OCI-LY7 (cell line): ENCODE results near the gene ASCC2. TPM values are rescaled to one million over a fixed set of nuclear protein-coding genes. Genes with fewer than 3 reads are reported as not detected.

Experiments
- BruUV-seq: library from RNA; stranded (reverse); fragments of 400-500 nt; replicated peaks from 2 replicates; lab custom pipeline; 2021; lab: Mats Ljungman, UMichigan
- CTCF ChIA-PET: fragments of 300-600 bp; sonication (Branson Sonifier 250); formaldehyde crosslinking; loops from one replicate; lab custom pipeline; 2022; ENCODE audit warnings: antibody characterized with exemption; ENCODE audit not compliant: unreplicated experiment; lab: Charles Lee
- POLR2A ChIA-PET: fragments of 300-600 bp; sonication (Branson Sonifier 250); formaldehyde crosslinking; loops from one replicate; lab custom pipeline; 2022; ENCODE audit warnings: antibody characterized with exemption; lab: Charles Lee
- DNase-seq: peaks from one replicate; pipeline ENCODE4 v3.0.0-alpha.2; 2015; ENCODE audit warnings: low spot score
- H2AFZ ChIP-seq: fragments of 200-600 bp; sonication (generic), shearing (Covaris generic); 2 replicates; pipeline ENCODE4 v1.6.1; 2014; ENCODE audit warnings: mild to moderate bottlenecking, antibody characterized with exemption, low read length, moderate library complexity
- H3K27ac ChIP-seq: fragments of 200-600 bp; sonication (generic); 2 replicates; pipeline ENCODE4 v1.5.1; 2014; ENCODE audit warnings: mixed run types, low read depth, mild to moderate bottlenecking, moderate library complexity, low read length, inconsistent platforms; ENCODE audit not compliant: poor library complexity, severe bottlenecking
- H3K36me3 ChIP-seq: fragments of 200-600 bp; sonication (generic); 2 replicates; pipeline ENCODE4 v1.6.1; 2014; ENCODE audit warnings: mild to moderate bottlenecking, antibody characterized with exemption, low read length, moderate library complexity, mixed read lengths; ENCODE audit not compliant: insufficient read depth
- H3K4me1 ChIP-seq: fragments of 200-600 bp; sonication (generic); 2 replicates; pipeline ENCODE4 v1.5.1; 2014; ENCODE audit warnings: mild to moderate bottlenecking, low read length; ENCODE audit not compliant: insufficient read depth, poor library complexity, severe bottlenecking
- H3K4me2 ChIP-seq: fragments of 200-600 bp; sonication (generic); 2 replicates; pipeline ENCODE4 v1.6.1; 2014; ENCODE audit warnings: mild to moderate bottlenecking, low read length
- H3K4me3 ChIP-seq: fragments of 200-600 bp; sonication (generic); 2 replicates; pipeline ENCODE4 v1.5.1; 2014; ENCODE audit warnings: mild to moderate bottlenecking, low read depth, low read length; ENCODE audit not compliant: poor library complexity, severe bottlenecking
- H3K79me2 ChIP-seq: fragments of 200-600 bp; sonication (generic); 2 replicates; pipeline ENCODE4 v1.6.1; 2016; ENCODE audit warnings: low read depth, mild to moderate bottlenecking, low read length, moderate library complexity, mixed read lengths; ENCODE audit not compliant: insufficient read depth
- H3K9me2 ChIP-seq: fragments of 200-600 bp; sonication (generic); 2 replicates; pipeline ENCODE4 v1.6.1; 2016; ENCODE audit warnings: mild to moderate bottlenecking, low read length, mixed read lengths; ENCODE audit not compliant: insufficient read depth
- H3K9me3 ChIP-seq: fragments of 200-600 bp; sonication (generic); 2 replicates; pipeline ENCODE4 v1.6.1; 2014; ENCODE audit warnings: mild to moderate bottlenecking, mixed run types, low read length, mixed read lengths
- H4K20me1 ChIP-seq: fragments of 200-600 bp; sonication (generic); 2 replicates; pipeline ENCODE4 v1.6.1; 2014; ENCODE audit warnings: mild to moderate bottlenecking, antibody characterized with exemption, low read length, moderate library complexity, mixed read lengths; ENCODE audit not compliant: insufficient read depth
- EZH2phosphoT487 ChIP-seq: fragments of 200-600 bp; sonication (generic); IDR thresholded peaks from 2 replicates; pipeline ENCODE4 v1.6.1; 2018; ENCODE audit warnings: low read depth, borderline replicate concordance, mild to moderate bottlenecking, mixed run types, antibody characterized with exemption, low read length, moderate library complexity, mixed read lengths
- intact Hi-C: fragments of 100-400 bp; cut with micrococcal nuclease; formaldehyde crosslinking; loops from one replicate; pipeline ENCODE4 v1.10.0; 2022; ENCODE audit not compliant: unreplicated experiment
- total RNA-seq, 2 experiments: library from RNA; depleted of rRNA in 1 of 2; stranded (reverse); fragments of >200 nt in 1 of 2; shearing (Covaris generic) in 1 of 2; gene quantifications; 2 replicates each; pipeline ENCODE4 v1.2.3, GENCODE V29; 2014 to 2022
- TF ChIP-seq, protein P1 (sequence below): fragments of 200-600 bp; sonication (generic); conservative IDR thresholded peaks from 2 replicates; pipeline ENCODE4 v1.5.1; 2014; ENCODE audit warnings: mild to moderate bottlenecking, antibody characterized with exemption, low read length, moderate library complexity, mixed read lengths

ASCC2 gene
- total RNA-seq, 2 experiments from 2014 or later, result 40.2 to 68.8 TPM

DNA sequence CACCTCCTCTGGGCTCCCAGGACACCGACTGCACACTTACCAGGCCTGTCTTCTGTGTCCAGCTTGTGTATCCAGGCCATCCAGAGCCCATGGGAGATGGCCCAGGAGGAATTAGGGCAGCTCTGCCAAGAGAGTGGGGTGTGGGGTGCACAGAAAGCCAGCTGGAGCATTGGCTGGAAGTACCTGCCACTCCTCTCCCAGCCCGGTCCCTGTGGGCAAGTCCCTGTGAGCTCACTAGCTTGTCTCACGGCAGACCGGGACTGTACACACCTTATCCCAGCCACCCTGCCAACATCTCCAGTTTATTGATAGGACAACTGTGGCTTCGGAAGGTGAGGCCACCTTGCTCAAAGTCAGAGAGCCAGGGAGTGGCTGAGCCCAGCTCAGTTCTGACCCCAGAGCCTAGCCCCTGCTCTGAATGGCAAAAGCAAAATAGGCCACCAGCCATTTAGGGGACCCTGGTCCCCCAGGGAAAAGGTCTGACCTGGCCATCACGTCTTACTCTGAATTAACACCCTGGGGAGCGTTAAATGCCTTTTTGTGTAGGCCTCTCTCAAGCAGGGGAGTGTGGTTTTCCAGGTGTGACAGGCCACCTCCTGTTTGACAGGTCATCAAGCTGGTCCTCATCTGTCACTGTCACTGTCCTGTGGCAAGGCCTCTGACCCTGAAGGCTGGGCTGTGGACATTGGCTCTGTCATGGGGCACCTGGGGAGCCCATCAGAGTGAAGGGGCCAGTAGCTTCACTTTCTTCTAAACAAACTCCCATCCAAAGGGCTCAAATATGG, 55.8 kb downstream of the ASCC2 start:
- Histone ChIP-seq H2AFZ (no peak overlapping the region), H3K9me2 (no peaks in the 10 kb centered on the region), H3K27ac (no peak overlapping the region), H3K36me3 (no peaks in the 10 kb centered on the region), H3K4me1 (no peaks in the 10 kb centered on the region), H4K20me1 (no peaks in the 10 kb centered on the region), H3K79me2 (no peaks in the 10 kb centered on the region), H3K9me3 (no peaks in the 10 kb centered on the region), H3K4me3 (no peak overlapping the region), H3K4me2 (no peak overlapping the region)
- CTCF ChIA-PET, result no interaction called here
- POLR2A ChIA-PET, result interaction anchor here (1.1 kb wide), 1 partner anchor 20 kb away, joined by 3 read pairs; no protein-coding TSS in a partner anchor
- intact Hi-C loops, result no loop called here
- TF ChIP-seq, protein P1, sequence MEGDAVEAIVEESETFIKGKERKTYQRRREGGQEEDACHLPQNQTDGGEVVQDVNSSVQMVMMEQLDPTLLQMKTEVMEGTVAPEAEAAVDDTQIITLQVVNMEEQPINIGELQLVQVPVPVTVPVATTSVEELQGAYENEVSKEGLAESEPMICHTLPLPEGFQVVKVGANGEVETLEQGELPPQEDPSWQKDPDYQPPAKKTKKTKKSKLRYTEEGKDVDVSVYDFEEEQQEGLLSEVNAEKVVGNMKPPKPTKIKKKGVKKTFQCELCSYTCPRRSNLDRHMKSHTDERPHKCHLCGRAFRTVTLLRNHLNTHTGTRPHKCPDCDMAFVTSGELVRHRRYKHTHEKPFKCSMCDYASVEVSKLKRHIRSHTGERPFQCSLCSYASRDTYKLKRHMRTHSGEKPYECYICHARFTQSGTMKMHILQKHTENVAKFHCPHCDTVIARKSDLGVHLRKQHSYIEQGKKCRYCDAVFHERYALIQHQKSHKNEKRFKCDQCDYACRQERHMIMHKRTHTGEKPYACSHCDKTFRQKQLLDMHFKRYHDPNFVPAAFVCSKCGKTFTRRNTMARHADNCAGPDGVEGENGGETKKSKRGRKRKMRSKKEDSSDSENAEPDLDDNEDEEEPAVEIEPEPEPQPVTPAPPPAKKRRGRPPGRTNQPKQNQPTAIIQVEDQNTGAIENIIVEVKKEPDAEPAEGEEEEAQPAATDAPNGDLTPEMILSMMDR, result no peak
- TF ChIP-seq EZH2phosphoT487, result no peak
- no TSS peak for BruUV-seq
- DNase-seq, result no peak

GRCh38 chr22:29780748-29781676, 57.1 kb downstream of the ASCC2 start:
- POLR2A ChIA-PET, result interaction anchor here (0.7 to 1.1 kb wide), 2 partner anchors 8 to 21 kb away, joined by 3 to 4 read pairs; no protein-coding TSS in a partner anchor
- DNase-seq, result no peak
- no peaks in the 10 kb centered on the region for H3K4me1 ChIP-seq
- no peak overlapping the region for H3K27ac ChIP-seq
- no peak overlapping the region for H2AFZ ChIP-seq
- H3K9me3 ChIP-seq, result no peaks in the 10 kb centered on the region
- no peak overlapping the region for H3K4me2 ChIP-seq
- H3K36me3 ChIP-seq, result no peaks in the 10 kb centered on the region
- no peaks in the 10 kb centered on the region for H4K20me1 ChIP-seq
- no peak overlapping the region for H3K4me3 ChIP-seq
- H3K79me2 ChIP-seq, result no peaks in the 10 kb centered on the region
- intact Hi-C loops, result no loop called here
- no peaks in the 10 kb centered on the region for H3K9me2 ChIP-seq
- no TSS peak for BruUV-seq
- no peak for TF ChIP-seq EZH2phosphoT487
- TF ChIP-seq, protein P1, result no peak
- CTCF ChIA-PET, result no interaction called here
